ENCODE data around the gene TTC7B.

DNA sequence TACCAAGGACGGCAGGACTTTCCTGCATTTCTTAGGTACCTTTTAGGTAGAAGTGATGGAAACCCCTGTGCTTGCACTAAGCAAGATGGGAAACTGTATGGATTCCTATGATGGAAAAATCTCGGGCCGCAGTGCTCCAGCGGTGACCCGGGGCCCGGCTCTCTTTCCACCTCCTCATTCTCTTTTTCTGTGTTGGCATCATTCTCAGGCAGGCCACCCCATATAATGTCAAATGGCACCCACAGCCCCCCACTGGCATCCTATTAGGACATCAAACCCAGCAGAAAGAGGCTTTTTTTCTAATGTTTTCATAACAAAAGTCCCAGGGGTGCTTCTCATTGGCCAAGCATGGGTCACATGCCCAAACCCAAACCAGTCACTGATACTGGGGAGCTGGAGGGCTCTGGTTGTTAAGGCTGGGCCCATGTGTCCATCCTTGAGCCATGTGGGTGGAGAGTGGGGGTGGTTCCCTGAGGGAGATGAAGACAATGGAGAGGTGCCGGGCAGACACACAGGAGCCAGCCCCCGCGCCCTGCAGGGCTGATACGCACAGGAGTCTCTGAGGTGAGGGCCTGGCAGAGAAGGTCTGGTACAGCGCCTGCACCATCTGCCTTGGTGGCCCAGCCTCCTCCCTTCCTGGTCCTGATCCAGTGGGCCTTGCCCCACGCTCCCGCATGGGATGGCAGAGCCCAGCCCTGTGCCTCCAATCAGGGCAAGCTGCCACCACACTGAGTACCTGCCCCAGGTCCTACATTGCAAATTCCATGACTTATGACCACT, 277.3 kb downstream of the TTC7B start:
- TF ChIP-seq RAD21 (IDR thresholded peaks at IDR 0.05; ENCODE audit: insufficient read depth, low read depth, low read length), result no peak
- TF ChIP-seq PML (IDR thresholded peaks at IDR 0.05; ENCODE audit: low read length), result no peak
- TF ChIP-seq, protein P1, sequence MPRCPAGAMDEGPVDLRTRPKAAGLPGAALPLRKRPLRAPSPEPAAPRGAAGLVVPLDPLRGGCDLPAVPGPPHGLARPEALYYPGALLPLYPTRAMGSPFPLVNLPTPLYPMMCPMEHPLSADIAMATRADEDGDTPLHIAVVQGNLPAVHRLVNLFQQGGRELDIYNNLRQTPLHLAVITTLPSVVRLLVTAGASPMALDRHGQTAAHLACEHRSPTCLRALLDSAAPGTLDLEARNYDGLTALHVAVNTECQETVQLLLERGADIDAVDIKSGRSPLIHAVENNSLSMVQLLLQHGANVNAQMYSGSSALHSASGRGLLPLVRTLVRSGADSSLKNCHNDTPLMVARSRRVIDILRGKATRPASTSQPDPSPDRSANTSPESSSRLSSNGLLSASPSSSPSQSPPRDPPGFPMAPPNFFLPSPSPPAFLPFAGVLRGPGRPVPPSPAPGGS (IDR thresholded peaks at IDR 0.05; ENCODE audit: borderline replicate concordance, insufficient read depth, low read depth, low read length, poor library complexity, severe bottlenecking), result no peak
- TF ChIP-seq, protein P2, sequence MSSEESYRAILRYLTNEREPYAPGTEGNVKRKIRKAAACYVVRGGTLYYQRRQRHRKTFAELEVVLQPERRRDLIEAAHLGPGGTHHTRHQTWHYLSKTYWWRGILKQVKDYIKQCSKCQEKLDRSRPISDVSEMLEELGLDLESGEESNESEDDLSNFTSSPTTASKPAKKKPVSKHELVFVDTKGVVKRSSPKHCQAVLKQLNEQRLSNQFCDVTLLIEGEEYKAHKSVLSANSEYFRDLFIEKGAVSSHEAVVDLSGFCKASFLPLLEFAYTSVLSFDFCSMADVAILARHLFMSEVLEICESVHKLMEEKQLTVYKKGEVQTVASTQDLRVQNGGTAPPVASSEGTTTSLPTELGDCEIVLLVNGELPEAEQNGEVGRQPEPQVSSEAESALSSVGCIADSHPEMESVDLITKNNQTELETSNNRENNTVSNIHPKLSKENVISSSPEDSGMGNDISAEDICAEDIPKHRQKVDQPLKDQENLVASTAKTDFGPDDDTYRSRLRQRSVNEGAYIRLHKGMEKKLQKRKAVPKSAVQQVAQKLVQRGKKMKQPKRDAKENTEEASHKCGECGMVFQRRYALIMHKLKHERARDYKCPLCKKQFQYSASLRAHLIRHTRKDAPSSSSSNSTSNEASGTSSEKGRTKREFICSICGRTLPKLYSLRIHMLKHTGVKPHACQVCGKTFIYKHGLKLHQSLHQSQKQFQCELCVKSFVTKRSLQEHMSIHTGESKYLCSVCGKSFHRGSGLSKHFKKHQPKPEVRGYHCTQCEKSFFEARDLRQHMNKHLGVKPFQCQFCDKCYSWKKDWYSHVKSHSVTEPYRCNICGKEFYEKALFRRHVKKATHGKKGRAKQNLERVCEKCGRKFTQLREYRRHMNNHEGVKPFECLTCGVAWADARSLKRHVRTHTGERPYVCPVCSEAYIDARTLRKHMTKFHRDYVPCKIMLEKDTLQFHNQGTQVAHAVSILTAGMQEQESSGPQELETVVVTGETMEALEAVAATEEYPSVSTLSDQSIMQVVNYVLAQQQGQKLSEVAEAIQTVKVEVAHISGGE (CRISPR knock-in tag; IDR thresholded peaks at IDR 0.05), result no peak
- TF ChIP-seq, protein P3, sequence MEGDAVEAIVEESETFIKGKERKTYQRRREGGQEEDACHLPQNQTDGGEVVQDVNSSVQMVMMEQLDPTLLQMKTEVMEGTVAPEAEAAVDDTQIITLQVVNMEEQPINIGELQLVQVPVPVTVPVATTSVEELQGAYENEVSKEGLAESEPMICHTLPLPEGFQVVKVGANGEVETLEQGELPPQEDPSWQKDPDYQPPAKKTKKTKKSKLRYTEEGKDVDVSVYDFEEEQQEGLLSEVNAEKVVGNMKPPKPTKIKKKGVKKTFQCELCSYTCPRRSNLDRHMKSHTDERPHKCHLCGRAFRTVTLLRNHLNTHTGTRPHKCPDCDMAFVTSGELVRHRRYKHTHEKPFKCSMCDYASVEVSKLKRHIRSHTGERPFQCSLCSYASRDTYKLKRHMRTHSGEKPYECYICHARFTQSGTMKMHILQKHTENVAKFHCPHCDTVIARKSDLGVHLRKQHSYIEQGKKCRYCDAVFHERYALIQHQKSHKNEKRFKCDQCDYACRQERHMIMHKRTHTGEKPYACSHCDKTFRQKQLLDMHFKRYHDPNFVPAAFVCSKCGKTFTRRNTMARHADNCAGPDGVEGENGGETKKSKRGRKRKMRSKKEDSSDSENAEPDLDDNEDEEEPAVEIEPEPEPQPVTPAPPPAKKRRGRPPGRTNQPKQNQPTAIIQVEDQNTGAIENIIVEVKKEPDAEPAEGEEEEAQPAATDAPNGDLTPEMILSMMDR (IDR thresholded peaks at IDR 0.05 in 2 of 3, conservative IDR thresholded peaks at IDR 0.05 in 1 of 3; ENCODE audit: control insufficient read depth in 2 of 3, extremely low read depth in 1 of 3, insufficient read depth in 1 of 3, low read depth in 3 of 3, low read length in 3 of 3), result no peak
- no peak for TF ChIP-seq POLR2A (IDR thresholded peaks at IDR 0.05; ENCODE audit: low read depth, low read length)
- no peak for TF ChIP-seq HDAC2 (IDR thresholded peaks at IDR 0.05)
- no peak for TF ChIP-seq CBX5 (IDR thresholded peaks at IDR 0.05; ENCODE audit: low read depth)
- TF ChIP-seq NFIC (IDR thresholded peaks at IDR 0.05; ENCODE audit: low read depth, low read length), result no peak
